CD4-positive, alpha-beta T cell treated with Interleukin-2 at 100 ng/mL for 4 hours (primary cell): ENCODE measurements around the gene COG8.

Experiments used
- DNase-seq: peaks from one replicate; pipeline ENCODE4 v3.0.0-alpha.2; 2020; ENCODE audit warnings: low spot score

The COG8 gene

DNA sequence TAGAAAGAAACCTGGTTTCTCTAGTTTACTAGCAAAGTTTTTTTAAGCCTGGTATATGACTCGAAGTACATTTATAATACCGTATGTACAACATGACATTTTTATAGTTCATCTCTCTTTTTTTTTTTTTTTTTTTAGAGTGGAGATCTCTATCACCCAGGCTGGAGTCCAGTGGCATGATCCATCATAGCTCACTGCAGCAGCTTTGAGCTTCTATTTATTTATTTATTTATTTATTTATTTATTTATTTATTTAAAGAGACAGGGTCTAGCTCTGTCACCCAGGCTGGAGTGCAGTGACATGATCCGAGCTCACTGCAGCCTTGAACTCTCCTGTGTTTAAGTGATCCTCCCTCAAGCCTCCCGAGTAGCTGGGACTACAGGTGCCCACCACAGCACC, 54.1 kb downstream of the COG8 start:
- no peak for DNase-seq

DNA sequence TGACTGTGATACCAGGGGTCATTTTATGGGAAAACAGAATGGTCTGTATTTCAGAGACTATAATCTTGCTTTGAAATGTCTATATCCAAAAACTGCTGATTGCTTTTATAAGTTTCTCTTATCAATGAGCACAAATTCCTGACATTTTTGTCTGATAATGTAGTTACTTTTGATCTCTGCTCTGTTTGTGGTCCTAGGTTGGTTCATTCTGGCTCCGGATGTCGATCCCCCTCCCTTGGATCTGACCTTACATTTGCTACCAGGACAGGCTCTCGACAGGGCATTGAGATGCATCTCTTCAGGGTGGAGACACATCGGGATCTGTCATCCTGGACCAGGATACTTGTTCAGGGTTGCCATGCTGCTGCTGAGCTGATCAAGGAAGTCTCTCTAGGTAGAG, 55.5 kb downstream of the COG8 start:
- no peak for DNase-seq

DNA sequence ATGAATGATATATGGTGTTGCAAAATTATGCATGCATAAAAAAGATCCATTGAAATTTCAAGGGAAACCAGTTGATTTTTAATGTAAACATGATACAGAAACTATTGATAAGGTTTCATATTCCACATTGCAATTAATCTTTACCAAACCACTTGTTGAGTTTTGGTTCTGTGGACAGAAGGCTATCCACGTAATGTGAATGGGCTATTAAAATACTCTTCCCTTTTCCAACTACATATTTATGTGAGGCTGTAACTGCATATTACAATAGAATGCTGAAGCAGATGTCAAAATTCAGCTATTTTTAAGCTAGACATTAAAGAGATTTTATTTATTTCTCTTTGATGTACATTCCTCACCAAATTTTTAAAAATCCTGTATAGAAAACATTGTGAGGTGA, 62.0 kb downstream of the COG8 start:
- no peak for DNase-seq
